Fibroblast of gingiva (primary cell): Measurements from ENCODE around the gene CTSW.

Experiments
- DNase-seq: peaks from one replicate; pipeline ENCODE4 v3.0.0-alpha.2; 2011; ENCODE audit warnings: low read depth

CTSW gene

DNA sequence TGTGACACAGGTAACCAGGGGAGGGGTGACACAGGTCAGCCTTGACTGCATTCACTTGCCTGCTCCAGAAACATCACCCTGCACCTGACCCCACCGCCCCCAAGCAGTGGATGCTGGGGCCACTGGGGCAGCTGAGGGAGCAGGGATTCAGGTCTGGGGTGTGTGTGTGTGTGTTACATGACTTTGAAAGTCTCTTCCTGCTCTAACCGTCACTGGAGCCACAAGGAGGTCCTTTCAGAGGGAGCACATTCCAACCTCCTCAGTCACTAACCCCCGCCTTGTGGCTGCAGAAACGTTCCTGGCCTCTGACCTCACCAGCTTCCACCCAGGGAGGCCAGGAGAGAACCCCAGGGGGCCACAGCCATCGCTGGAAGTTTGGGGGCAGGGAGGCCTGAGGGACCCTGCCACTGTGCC is 23.4 kb downstream of the CTSW start:
- DNase-seq, result peak; percentile 87

DNA sequence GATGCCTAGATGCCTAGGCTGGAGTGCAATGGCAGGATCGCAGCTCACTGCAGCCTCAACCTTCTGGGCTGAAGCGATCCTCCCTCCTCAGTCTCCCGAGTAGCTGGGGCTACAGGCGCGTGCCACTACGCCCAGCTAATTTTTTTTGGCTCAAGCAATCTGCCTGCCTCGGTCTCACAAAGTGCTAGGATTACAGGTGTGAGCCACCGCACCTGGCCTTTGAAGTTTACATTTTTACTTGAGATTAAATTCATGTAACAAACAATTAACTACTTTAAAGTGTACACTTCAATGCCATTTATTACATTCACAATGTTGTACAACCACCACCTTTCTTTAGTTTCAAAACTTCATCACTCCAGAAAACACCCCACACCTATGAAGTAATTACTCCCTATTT is 24.1 kb downstream of the CTSW start:
- DNase-seq, result no peak

DNA sequence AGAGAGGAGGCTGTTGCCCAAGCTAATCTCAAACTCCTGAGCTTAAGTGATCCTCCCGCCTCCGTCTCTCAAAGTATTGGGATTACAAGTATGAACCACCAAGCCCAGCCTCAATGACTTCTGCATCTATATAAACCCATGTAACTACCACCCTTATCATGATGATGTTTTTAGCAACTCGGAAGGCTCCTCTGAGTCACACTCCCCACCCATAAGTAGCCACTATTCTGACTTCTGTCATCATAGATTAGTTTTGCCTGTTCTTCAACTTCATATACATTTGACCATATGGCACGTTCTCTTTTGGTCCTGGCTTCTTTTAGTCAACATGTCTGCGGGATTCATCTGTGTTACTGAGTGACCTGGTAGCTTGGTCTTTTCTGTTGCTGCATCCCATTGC is 27.0 kb downstream of the CTSW start:
- DNase-seq, result no peak

- DNase-seq, result no peak
These were observed 28.2 kb downstream of the CTSW start for GRCh38 chr11:65907878-65908277.

DNA sequence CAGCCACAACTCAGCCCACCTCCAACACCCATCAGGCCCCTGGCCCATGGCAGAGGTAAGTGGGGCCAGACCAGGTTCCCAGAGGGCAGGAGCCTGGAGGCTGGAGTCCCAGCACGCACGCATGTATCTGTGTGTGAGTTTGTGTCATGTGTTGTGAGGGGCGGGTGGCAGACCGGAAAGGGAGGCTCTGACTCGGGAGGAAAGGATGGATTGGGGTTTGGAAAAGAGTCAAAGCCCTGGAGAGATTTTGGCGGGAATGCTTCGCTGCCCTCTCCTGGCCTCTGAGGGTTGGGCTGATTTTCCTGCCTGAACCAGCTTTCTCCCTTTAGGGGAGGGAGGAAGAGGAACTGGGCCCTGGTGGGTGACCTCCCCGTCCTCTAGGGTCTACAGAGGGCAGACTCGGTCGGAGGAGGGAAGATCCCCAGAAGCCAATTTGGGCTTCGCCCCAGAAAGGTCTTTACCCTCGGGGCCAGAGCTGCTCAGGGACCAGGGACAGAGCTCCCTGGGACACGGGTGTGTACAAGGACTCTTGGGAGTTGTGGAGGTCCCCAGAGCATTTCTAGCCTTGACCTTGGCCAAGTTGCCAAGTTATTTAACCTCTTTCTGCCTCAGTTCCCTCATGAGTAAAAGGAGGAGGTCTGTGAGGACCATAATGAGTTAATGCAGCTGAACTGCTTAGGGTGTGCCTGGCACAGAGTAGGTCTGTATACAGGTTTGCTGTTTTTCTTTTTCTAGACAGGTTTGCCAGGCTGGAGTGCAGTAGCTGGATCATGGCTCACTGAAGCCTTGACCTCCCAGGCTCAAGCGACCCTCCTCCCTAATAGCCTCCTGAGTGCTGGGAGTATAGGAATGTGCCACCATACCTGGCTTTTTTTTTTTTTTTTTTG is 32.3 kb downstream of the CTSW start:
- DNase-seq, result peak; percentile 88

GRCh38 chr11:65912845-65913244 is 33.2 kb downstream of the CTSW start:
- DNase-seq, result peak; percentile 75

DNA sequence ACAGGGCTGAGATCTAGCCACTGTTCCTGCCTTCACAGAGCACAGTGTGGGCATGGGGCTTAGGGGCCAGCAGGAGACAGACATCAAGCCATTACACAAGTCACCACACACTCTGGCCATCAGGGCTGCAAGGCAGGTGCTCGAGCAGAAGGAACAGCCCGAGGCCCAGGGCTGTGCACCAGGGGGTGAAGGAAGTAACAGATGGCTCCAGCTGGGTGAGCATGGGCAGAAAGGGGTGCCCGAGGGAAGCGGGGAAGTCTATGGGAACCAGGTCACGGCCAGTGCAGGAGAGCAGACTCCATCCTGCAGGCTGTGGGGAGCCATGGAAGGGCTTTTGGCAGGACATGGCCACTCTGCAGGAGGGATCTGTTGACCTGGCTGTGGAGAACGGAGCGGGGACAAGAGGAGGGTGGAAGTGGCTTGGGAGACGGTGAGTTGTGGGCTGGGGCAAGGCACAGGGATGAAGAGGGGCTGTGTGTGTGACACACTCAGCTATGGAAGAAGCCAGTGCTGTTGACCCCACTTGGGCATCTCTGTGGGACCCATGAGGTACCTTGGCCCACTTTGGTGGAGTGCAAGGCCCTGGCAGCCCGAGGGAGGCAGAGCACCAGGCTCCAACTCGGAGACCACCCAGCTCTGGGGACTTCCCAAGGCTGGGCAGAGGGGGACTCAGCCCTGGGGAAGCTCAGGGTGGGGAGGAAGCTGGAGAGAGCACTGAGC is 35.6 kb downstream of the CTSW start:
- DNase-seq, result no peak

- DNase-seq, result peak; percentile 97
These were observed 36.2 kb downstream of the CTSW start for GRCh38 chr11:65915821-65916251.

- DNase-seq, result no peak
These were observed 36.8 kb downstream of the CTSW start for GRCh38 chr11:65916391-65916790.

- no peak for DNase-seq
These were observed 37.4 kb downstream of the CTSW start for GRCh38 chr11:65917077-65917433.

GRCh38 chr11:65917434-65918210 is 38.0 kb downstream of the CTSW start:
- DNase-seq, result peak; percentile 27

DNA sequence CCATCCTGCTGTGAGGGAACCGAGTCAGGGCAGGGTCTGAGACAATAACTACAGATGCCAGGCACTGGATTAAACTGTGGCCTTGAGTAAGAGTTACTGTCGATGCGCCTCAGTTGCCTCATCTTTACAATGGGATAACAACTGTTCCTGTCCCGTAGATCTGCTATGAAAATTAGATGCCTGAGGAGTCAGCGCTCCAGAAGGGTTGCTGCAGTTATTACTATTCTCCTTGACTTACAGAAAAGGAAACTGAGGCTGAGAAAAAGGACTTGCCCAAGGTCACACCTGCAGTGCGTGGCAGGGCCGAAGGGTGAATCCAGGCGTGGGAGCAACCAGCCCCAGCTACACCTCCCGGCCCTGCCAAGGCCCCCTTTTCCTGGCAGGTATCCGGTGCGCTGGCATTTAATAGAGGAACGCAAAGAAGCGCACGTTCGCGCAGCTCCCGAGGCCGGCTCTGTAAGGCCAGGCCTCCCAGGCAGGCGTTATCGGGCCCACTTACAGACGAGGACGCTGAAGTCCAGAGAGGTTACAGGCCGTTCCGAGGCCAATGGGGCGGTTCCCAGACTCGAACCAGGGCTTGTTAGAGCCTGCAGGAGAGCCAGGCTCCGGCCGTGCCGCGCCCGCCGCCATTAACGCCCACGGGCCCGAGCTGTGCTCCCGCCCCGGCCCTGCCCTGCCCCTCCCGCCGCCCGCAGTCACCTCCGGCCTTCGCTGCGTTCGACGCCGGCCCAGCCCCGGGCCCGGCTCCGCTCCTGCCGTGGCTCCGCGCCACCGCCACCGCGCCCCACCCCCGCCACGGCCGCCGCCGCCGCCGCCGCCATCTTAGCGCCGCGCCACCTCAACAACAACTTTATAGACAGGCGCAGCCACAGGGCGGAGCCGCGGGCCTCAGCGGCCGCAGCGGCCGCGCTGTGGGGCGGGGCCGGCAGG is 38.8 kb downstream of the CTSW start, which contains the start of gene C11orf68:
C11orf68 (minus strand) TSS at position 852 of the 930 bp plus-strand sequence; CDS start at position 821, 31 bp downstream.
- no peak for DNase-seq

DNA sequence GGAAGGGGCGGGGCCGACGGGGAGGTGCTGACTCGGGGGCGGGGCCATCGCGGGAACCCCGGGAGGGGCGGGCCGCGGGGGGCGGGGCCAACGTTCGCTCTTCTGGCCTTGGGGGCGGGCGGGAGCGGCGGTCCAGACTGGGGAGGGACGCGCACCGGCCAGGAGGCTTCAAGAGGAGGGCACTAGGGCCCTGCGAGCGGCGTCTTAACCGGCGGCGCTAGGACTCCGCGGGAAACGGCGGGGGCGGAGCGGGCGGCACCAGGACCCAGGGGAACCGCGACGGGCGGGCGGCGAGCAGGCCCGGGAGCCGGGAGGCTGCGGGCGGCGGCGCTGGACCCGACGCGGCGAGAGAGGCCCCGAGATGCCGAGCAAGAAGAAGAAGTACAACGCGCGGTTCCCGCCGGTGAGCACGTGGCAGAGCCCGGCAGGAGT is 39.5 kb downstream of the CTSW start, which contains the start of gene DRAP1:
DRAP1 (plus strand) TSS at position 286 of the 432 bp plus-strand sequence; CDS start at position 362, 76 bp downstream.
- DNase-seq, result peak; percentile 99

GRCh38 chr11:65919573-65920371 is 40.1 kb downstream of the CTSW start:
- DNase-seq, result no peak

GRCh38 chr11:65920372-65920802 is 40.8 kb downstream of the CTSW start:
- no peak for DNase-seq

GRCh38 chr11:65921033-65921555 is 41.5 kb downstream of the CTSW start:
- no peak for DNase-seq

- no peak for DNase-seq
These were observed 42.2 kb downstream of the CTSW start for GRCh38 chr11:65921876-65922275.

DNA sequence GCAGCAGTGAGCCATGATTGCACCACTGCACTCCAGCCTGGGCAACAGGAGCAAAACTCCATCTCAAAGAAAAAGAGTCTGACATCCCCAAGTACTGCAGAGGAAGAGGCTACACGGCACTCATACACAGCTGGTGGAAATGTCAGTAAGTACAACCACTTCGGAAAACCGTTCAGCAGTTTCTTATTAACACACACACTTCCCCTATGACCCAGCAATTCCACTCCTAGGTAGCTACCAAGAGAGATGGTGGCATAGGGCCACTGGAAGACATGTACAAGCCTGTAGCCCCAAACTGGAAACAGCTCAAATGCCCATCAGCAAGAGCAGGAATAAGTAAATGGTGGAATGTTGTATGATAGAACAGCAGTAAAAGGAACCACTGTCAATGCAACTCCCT is 42.9 kb downstream of the CTSW start:
- DNase-seq, result no peak

- no peak for DNase-seq
These were observed 45.8 kb downstream of the CTSW start for GRCh38 chr11:65925397-65925796.

- DNase-seq, result no peak
These were observed 48.3 kb downstream of the CTSW start for GRCh38 chr11:65927904-65928397.
